GM21528 (cell line): Measurements from ENCODE around the gene PPARD.

Experiments used
- ATAC-seq: cut with Tn5 transposase; IDR thresholded peaks from one replicate; pipeline ENCODE4 v1.9.1; 2021; ENCODE audit warnings: mild to moderate bottlenecking, moderate library complexity; ENCODE audit not compliant: unreplicated experiment, low FRiP score

The PPARD gene

DNA sequence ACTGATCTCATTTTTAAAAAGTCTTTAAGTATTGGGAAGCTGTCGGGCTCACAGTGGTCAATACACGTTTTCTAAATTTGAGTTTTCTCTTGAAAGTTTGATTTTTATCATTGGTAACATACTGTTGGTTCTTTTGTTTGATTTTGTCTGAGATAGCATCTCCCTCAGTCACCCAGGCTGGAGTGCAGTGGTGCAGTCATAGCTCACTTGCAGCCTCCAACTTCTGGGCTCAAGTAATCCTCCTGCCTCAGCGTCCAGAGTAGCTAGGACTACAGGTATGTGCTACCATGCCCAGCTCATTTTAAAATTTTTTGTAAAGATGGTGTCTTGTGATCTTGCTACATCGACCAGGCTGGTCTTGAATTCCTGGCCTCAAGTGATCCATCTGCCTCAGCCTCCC lies 9.1 kb downstream of the PPARD start:
- ATAC-seq = no peak

DNA sequence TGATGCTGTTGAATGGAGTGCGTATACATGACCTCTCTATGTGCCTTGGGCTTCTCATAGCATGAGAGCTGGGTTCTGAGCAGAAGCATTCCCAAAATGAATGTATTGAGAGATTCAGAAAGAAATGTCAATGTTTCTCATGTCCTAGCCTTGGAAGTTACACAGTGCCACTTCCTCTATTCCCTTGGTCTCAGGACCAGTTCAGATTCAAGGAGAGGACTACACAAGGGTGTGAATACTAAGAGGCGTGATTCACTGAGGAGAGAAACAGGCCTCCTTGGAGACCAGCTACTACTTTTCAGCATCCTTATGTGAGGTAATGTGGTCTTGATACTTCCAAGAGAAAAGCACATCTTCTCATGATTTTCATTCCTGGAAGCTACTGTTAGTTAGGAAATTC lies 10.4 kb downstream of the PPARD start:
- no peak for ATAC-seq

DNA sequence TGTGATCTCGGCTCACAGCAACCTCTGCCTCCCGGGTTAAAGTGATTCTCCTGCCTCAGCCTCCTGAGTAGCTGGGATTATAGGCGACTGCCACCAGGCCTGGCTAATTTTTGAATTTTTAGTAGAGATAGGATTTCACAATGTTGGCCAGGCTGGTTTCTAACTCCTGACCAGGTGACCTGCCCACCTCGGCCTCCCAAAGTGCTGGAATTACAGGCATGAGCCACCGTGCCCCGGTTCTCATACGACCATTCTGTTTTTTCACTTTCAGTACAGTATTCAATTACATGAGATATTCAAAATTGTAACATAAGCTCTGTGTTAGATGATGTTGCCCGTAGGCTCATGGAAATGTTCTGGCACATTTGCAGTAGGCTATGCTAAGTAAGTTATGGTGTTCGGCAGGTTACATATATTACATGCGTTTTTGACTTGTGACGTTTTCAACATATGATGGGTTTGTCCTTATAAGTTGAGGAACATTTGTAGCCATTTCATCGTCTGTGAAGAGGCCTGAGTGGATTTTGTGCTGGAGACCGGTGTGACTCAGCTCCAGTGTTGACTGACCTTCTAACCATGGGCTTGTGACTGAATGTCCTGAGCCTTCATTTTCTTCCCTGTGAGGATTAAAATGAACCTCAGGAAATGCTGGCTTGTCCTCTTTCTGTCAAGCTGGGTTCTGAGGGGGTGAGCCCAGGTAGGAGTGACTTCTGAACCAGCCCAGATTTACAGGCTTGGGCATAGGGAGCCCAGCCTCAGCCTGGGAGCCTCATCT lies 12.2 kb downstream of the PPARD start:
- ATAC-seq = no peak

DNA sequence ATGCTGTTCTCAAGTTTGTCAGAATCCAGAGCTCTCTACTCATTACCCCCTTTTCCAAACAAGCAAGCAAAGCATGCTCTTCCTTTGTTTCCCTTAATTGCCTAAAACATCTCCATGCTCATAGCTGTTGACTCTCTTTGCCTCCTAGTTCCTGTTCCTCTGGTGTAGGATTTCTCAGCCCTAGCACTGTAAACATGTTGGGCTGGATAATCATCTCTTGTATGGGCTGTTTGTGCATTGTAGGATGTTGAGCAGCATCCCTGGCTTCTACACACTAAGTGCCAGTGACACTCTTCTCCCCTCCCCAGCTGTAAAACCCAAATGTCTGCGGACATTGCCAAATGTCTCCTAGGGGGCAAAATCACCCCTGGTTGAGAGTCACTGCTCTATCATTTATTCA lies 14.0 kb downstream of the PPARD start:
- no peak for ATAC-seq

DNA sequence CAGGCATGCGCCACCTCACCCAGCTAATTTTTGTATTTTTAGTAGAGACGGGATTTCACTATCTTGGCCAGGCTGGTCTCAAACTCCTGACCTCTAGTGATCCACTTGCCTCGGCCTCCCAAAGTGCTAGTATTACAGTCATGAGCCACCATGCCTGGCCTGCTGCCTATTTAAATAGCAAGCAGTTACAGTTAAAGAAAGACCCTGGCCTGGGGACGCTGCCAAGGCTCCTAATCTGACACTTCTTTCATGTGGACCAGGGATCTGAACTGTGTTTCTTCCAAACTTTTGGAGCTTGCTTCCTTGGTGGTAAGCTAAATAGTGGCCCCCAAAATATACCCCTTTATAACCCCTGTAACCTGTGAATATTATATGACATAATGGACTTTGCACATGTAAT lies 15.3 kb downstream of the PPARD start:
- ATAC-seq = no peak

DNA sequence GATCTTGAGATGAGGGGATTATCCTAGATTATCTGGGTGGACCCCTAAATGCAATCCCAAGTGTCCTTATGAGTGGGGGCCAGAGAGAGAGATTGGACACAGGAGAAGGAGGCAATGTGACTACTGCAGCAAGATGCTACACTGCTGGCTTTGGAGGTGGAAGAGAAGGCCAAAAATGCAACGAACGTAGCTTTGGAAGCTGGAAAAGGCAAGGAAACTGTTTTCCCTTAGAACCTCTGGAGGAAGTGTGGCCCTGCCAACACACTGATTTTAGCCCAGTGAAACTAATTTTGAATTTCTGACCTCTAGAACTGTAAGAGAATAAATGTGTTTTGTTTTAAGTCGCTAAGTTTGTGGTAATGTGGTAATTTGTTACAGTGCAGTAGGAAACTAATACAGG lies 15.7 kb downstream of the PPARD start:
- ATAC-seq = no peak

DNA sequence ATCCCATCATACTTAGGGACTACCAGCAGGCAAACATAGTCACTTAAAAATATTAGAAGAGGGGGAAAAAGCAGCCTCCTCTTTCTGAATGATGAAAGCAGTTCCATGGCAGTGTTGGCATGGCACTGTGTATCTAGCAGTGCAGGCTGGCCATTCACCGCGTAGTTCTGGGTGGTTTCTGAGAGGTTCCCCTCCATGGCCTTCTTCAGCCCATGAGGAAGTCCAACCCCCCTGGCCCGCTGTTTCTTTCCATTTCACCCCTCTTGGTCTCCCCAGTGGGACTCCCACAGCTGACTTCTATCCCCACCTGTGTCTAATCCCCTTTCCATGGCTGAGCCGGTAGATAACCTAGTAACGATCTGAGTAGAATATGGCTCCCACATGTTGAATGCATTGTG lies 17.0 kb downstream of the PPARD start:
- ATAC-seq = no peak

DNA sequence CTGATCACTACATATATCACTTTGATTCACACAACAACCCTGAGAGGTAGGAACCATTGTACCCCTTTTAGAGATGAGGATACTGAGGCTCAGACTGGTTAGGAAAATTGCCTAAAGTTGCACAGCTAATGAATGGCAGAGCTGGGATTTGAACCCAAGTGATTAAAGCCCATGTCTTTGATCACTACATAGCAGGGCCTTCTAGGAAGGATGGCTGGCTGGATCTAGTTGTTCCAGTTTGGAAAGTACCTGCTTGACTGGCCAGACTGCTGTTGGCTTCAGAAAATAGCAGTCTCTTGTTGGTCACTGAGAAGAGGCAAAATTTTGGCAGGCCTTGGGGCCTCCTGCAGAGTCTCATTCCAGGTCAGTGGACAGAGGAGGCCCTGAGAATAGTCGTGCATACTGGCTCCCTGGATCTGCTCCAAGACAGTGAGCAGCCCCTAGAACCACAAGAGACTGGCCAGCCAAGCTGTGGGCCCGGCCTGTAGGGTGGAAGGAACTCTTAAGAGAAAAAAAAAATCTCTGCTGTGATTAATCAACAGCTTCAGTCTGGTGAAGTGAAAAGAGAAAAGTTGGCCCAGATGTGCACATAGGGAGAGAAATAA lies 17.5 kb downstream of the PPARD start:
- ATAC-seq = no peak

DNA sequence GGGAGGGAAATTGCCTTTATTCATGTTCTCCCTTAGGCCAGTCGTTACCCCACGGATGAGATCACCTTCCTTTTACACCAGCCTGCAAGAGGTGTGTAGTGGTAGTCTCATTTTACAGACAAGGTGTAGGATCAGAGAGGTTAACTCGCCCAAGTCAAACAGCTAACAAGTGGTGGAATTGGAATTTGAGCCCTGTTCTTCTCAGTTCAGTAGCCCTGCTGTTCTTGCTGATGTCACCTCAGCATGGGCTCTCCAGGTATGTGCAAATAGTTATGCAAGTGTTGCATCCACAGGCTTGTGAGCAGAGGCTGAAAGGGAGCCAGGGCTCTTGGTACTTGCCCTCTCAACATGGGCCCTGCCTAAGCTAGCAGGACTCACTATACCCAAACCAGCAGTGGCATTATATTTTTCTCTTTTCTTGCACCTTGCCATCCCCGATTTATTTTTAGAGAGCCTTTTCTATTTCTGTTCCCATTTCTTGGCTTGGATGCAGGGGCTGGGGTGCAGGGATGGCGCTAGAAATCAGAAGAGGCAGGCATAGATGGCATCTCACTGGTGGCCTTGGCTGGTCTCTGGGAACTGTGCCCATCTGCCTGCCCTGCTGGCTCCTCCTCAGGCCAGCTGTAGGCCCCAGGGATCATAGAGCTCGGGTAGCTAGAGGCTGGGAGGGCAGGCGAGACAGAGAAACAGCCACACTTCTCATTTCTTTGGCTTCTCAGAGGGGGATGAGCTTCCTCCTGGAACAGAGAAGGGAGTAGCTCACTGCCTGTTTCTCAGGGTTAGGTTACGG lies 18.2 kb downstream of the PPARD start:
- ATAC-seq = no peak

DNA sequence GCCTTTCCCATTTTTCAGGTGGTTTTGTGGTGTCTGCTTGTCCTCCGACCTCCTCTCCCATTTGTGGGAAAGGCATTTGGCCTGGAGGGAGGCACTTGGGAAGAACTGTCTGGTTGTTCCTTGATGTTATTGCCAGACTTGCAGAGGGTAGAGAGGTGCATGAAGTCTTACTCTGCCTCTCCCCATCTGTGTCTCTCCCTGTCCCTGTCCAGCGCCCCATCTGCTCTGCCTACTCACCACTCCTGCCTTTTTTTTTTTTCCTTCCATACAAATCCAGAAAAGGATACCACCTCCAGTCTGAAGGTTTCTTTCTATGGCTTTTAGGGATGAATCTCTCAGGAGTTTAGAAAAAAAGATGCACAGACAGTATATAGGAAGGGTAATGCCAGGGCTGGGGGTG lies 19.8 kb downstream of the PPARD start:
- ATAC-seq = no peak

DNA sequence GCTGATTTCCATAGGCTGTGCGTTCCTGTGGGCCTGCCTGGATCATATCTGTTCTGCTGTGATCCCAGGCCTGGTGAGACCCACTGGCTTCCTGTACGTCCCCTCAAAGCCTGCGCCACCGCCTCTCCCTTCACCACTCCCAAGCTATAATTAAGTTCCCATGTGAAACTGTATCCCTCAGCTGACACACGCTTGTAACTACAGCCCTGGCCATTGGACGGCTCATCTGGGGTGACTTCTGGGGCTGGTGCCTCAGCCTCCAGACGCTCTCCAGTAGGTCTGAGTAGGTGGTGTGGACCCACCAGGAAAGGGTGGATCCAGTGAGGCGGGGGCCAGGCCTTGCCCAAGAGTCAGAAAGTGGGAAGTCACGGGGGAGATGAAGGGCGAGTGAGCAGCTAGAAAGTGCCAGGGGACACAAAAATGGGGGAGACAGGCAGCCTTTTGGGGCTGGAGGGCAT lies 21.0 kb downstream of the PPARD start:
- no peak for ATAC-seq

DNA sequence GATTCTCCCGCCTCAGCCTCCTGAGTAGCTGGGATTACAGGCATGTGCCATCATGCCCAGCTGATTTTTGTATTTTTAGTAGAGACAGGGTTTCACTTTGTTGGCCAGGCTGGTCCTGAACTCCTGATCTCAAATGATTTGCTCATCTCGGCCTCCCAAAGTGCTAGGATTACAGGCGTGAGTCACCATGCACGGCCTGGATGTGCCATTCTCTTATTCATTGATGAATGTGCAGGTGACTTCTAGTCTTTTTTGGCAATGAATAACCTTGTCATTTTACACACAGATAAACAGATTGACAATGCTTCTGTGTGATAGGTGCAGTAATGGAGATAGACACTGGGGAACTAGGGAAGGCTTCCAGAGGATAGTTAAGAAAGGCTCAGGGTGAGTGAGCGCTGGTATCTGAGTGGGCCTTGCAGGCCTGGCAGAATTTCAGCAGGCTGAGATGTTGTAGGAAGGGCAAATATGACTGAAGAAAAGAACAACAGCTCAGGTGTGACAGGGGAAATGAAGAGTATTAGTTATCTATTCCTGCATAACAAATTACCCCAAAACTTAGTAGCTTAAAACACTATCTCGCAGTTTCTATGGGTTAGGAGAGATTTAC lies 23.3 kb downstream of the PPARD start:
- ATAC-seq = no peak

DNA sequence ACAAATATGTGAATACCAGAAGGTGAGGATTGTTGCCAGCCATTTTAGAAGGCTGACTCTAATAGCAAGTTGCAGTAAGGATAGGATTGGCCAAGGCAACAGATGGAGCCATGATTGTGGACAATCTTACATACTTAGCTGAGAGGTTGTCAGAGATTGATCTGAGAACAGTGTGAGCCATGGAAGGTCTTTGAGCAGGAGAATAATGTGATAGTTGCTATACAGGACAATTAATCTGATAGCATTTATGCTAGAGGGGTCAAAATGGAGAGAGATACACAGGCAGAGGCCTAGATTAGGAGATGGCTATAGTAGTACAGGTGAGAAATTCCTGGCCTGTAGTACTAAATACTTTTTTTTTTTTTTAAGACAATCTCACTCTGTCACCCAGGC lies 23.8 kb downstream of the PPARD start:
- no peak for ATAC-seq

DNA sequence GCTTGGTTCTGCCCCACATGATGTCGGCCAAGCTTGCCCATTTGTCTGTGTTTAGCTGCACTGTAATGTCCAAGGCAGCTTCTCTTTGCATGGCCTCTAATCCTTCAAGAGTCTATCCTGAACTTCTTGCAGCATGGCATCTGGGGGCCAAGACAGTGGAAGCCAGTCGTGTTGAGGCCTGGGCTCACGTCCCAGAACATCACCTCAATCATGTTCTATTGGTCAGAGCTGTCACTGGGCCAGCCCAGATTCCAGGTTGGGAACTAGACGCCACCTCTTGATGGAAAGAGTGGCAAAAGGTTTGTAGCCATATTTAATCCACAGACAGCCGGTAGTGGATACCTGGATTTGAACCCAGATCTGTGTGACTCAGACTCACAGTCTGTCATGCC lies 25.3 kb downstream of the PPARD start:
- no peak for ATAC-seq

DNA sequence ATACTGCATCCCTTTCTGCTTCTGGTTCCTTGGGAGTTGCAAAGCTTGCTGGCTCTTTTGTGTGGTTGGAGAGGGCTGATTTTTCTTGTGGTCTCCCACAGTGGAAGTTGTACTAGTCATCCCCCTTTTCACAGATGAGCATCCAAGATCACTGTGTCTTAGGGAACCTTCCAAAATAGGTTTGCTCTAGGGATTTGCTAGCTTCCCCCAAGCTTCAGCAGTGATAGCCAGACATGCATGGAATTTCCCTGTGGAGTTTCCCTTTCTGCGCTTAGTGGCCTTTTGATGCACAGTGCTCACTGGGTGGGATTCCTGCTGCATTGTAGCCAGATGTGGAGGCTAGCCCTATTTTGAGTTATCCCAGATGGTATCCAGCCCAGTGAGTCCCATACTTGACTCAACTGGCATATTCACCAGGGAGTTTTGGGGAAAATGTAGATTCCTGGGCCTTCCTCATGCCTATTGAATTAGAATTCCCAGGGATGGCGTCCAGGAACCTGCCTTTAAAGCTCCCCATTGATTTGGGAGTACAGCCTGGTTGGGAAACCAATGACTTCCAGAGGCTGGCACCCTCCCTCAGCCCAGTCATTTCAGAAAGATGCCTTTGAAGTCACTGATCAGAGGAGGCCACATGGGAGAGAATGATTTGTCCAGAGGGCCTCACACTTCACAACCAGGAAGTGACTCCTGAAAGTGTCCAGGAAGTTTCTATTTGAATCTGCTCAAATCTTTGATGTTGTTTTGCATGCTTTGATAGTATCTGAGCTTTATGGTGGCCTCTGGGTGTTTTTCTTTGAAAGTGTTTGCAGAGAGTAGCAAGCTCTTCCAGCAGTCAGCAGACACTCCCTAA lies 25.9 kb downstream of the PPARD start:
- ATAC-seq = no peak

DNA sequence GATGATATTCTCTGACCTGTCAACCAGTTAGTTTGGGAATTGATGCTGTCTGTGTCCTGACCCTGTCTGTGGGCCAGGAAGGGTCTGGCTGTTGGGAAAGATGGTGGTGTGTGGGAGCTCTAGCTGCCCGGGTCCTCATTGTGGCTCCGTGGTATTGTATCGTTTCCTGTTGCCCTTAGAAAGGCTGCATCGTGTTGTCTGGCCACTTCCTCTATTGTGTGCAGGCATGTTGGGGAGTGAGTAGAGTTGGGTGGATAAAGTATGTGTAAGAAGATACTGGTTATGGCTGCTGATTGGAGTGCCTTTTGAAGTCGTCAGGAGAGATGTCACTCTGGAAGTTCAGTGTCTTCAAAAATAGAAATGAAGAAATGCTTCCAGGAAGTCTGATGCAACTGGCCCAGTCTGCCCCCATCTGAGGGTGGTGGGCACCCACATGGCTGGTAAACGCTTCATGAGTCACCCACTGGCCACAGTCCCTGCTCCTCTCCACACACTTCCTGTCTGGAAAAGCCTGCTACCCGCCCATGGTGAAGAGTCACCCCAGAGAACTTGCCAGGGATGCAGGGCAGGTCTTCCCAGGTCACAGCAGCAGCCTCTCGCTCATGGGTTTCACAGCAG lies 27.9 kb downstream of the PPARD start:
- no peak for ATAC-seq

DNA sequence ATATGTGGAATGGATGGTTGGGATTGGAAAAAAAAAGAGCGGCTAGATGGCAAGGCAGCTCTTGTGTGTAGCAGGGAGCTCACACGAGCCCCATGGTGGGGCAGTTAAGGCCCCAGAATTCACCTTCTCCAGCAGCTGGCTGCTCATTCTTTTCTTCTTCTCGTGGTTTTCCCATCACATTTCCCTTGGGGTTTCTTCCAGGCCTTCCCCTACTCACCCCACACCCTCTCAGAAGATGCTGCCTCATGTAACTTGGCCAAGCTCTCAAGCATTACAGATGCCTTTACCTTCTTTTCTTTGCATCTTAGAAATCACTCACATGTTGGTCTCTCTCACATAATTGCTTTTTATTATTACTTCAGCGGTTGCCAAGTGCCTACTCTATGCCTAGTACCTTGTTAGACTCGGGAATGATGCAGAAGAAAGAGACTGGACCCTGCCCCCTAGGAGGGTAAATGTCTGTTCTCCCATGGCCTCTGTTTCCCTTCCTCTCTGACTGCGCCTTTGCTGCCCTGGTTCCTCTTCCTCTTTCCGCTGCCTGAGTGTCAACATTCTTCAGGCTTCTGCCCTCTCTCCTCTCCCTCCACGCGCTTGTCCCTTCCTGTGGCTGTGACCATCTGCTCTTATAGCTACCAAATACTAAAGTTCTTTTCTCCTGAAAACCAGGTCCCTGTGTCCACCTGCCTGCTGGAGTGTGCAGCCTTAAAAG lies 28.6 kb downstream of the PPARD start:
- ATAC-seq = no peak

DNA sequence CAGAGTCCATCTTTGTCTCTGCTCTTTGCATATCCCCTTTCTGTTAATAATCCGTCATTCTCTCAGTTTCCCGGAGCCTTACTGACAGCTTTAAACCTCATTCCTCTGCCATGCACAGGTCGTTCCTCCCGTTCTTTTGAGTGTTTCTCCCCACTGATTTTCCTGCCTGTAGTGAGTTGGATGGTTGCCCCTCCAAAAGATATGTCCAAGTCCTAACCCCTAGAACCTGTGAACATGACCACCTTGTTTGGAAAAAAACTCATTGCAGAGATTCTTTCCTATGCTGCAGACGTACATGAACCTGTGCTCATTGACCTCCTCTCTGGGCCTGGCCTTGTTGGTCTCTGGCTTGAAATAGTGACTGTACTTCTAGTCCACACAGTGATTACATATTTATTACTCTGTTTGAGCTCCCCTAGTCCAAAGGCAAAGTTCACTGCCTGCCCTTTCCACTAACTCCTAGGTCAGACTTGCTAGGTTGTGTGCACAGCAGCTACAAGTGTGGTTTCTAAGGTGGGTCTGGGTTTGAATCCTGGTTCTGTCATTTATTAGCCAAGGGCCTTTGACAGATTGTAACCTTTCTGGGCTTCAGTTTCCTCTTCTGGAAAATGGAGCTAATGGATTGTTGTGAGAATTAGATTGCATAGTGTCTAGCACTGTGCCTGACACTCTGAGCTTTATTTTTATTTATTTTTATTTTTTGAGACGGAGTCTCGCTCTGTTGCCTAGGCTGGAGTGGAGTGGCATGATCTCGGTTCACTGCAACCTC lies 29.3 kb downstream of the PPARD start:
- no peak for ATAC-seq

DNA sequence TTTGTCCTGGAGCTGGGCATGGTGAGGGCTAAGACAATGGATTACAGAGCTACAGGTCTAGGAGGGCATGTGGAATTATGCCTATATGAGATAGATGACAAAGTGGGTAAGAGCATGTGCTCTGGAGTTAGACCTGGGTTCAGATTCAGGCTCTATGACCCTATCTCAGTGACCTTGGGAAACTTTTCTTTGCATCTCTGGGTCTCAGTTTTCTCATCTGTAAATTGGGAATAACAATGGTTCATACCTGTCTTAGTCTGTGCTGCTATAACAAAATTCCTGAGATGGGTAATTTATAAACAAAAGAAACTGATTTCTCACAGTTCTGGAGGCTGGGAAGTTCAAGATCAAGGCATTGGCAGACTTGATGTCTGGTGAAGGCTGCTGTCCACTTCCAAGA lies 30.3 kb downstream of the PPARD start:
- no peak for ATAC-seq
